Glomerular visceral epithelial cell (primary cell): ENCODE data around the gene DBNDD2.

ENCODE experiments used
- DNase-seq: peaks from one replicate; pipeline ENCODE4 v3.0.0-alpha.2; 2016; ENCODE audit errors: extremely low spot score

The DBNDD2 gene

GRCh38 chr20:45449528-45449927 lies 41.4 kb downstream of the DBNDD2 start:
- DNase-seq = no peak

DNA sequence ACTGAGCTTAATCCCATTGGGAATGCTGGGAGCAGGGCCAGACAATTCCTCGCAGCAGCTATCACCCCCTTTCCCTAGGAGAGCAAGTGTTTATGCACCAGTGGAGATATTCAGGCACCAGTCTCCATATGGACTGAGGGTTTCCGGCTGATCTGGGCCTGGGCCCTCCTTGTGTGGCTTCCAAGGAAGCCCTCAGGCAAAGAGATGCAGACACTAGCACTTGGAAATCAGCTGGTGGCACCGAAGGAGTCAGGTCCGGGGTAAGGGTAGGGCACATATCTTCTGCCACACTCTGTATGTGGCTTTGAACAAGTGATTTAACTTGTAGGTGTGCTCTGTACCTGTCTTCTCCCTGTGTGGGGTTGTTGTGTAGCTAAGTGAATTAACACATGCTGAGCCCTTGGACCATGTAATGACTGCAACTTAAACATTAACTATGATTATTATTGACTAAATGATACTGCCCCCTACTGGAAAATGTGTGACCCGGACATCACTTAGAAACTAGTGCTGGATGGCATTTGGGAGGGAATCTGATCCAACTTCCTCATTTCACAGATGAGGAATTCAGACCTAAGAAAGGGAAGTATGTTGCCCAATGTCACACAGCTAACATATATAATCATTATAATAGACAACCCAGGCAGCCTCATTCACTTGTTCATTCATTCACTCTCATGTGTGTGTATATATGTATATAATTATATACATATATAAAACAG lies 42.2 kb downstream of the DBNDD2 start:
- DNase-seq = peak; percentile 37

DNA sequence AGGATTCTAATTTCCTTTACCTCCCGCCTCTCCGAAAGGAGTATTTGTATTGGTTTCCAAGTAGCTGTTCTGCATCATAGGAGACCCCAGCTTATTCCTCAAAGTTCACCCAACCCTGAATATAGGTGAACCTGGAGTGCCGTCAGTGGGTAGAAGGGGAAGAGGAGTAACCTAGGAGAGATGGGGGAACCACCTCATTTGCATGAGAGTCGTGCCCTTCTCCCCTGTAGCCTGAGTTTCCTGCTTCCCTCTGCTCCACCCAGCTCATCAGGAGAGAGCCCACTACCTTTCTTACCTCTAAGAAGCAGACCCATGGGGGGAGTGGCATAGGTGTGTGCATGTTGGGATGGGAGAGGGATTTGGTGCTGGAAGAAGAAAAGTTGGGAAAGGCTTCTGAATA lies 44.1 kb downstream of the DBNDD2 start:
- DNase-seq = no peak

DNA sequence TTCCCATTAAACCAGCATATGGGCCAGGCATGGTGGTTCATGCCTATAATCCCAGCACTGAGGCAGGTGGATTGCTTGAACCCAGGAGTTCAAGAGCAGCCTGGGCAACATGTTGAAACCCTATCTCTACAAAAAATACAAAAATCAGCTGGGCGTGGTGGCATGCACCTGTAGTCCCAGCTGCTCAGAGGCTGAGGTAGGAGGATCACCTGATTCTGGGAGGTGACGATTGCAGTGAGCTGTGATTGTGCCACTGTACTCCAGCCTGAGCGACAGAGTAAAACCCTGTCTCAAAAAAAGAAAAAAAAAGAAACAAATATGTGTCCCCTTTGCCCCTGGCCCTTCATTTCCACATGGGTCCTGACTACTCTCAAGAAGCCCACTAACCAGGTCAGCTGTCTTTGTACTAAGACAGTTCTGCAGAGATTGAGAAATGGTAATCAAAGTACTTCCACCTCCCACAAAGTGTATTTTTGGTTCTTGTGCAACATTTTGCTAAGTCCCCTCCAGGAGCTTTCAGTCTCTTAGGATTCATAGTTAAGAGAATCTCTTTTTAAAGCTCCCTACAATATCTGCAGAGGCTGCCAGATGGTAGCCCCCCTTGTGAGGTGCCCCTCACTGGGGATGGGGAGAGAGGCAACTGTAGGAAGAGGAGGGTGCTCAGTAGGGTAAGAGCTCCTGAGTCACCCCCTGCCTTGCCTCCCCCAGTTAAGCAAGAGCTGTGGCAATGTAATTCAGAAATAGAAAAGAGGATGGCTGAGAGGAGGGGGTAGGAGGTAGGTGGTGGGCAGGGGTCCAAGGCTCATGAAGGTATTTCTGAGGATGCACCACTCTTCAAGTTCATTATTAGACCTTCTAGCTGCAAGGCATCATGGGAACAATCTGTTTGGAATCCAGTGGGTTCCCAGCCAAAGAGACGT lies 44.9 kb downstream of the DBNDD2 start:
- no peak for DNase-seq

DNA sequence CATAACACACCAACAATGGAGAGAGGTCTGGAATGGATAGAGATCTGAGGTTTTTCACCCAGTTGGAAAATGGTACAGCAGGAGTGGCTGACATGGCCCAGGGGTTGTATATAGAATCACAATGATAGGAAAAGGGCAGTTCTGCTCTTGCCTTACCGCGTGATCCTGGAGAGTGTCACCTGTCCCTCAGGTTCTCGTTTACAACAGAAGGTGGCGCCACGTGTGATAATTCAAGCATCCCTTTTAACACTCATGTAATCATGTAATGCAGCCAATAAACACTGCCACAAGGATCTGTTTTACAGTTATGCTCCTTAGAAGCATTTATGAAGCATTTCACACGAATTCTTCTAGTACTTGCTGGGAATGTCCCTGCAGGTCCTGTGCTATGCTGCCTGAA lies 48.5 kb downstream of the DBNDD2 start:
- peak; percentile 35 for DNase-seq

DNA sequence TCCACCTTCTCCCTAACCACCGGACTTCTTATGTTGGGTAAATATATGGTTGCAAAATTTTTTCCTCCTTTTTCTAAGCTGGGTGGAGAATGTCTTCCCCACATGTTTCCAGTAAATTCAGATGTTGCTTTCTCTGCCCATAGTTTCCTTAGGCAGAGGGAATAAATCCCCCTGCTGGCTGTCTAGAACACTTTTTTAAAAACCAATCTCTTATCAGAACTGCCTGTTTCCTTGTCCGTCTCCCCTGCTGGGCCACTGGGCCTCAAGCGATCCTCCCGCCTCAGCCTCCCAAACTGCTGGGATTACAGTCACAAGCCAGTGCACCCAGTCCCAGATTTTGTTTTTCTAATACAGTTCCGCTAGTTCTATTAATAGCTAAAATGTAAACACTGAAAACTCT lies 51.5 kb downstream of the DBNDD2 start:
- peak; percentile 20 for DNase-seq
